K562 (cell line): ENCODE results near the gene TANGO6. TPM values are rescaled to one million over a fixed set of nuclear protein-coding genes. Genes with fewer than 3 reads are reported as not detected.

Experiments used
- CC2D1A ChIP-seq: fragments of 450-650 bp; IDR thresholded peaks from 2 replicates; pipeline ENCODE4 v1.6.1; 2017; ENCODE audit warnings: mild to moderate bottlenecking
- CREB3L1 ChIP-seq: fragments of 450-650 bp; IDR thresholded peaks from 2 replicates; pipeline ENCODE4 v1.6.1; 2014; ENCODE audit warnings: low read depth, mild to moderate bottlenecking, moderate library complexity, borderline replicate concordance
- MCM3 ChIP-seq: fragments of 450-650 bp; IDR thresholded peaks from 2 replicates; pipeline ENCODE4 v1.6.1; 2016
- PYGO2 ChIP-seq: fragments of 450-650 bp; IDR thresholded peaks from 2 replicates; pipeline ENCODE4 v1.6.1; 2016; ENCODE audit warnings: mild to moderate bottlenecking, missing genetic modification characterization, moderate library complexity, missing compliant biosample characterization
- THAP12 ChIP-seq: fragments of 250-450 bp; sonication (Bioruptor Pico); IDR thresholded peaks from 2 replicates; pipeline ENCODE4 v1.9.0; 2021; ENCODE audit warnings: mild to moderate bottlenecking, inconsistent platforms
- ZNF277 ChIP-seq: fragments of 250-450 bp; sonication (Bioruptor Pico); IDR thresholded peaks from 2 replicates; pipeline ENCODE4 v1.8.0; 2022; ENCODE audit warnings: inconsistent platforms, mild to moderate bottlenecking, moderate library complexity, borderline replicate concordance
- ZNF324 ChIP-seq: fragments of 250-450 bp; sonication (Bioruptor Pico); IDR thresholded peaks from 2 replicates; pipeline ENCODE4 v1.4.0; 2020; ENCODE audit warnings: mild to moderate bottlenecking
- ZNF347 ChIP-seq: fragments of 450-650 bp; formaldehyde crosslinking; IDR thresholded peaks from 2 replicates; pipeline ENCODE4 v1.4.0; 2020; ENCODE audit warnings: low read depth, mild to moderate bottlenecking, moderate library complexity
- ZNF655 ChIP-seq: fragments of 250-450 bp; sonication (Bioruptor Pico); IDR thresholded peaks from 2 replicates; pipeline ENCODE4 v1.5.0; 2021
- polyA plus RNA-seq, 8 experiments: library from polyadenylated mRNA; depleted of rRNA in 4 of 8; stranded (reverse) in 5 of 8; unstranded in 3 of 8; fragments of >200 nt; fragmentation: Nextera tagmentation in 2 of 8; fragmentation: Illumina TruSeq in 1 of 8; extraction: Ambion mirVana in 2 of 8; extraction: Trizol in 1 of 8; gene quantifications; 2 replicates each; pipeline versions ENCODE4 v1.2.1 to v1.2.3, GENCODE V29; 2011 to 2014; ENCODE audit warnings: inconsistent platforms in 1 of 8, missing spikeins in 1 of 8
- total RNA-seq, 7 experiments: library from RNA; depleted of rRNA in 6 of 7; stranded (reverse); fragments of >200 nt in 6 of 7; fragmentation: Illumina TruSeq in 2 of 7; extraction: Trizol in 2 of 7; gene quantifications; 2 replicates each; pipeline versions ENCODE4 v1.2.1 to v1.2.3, GENCODE V29; 2011 to 2021; ENCODE audit warnings: low replicate concordance in 1 of 7

Gene TANGO6
- total and polyA plus RNA-seq, 9 of the 15 experiments (the other 6 are each of a cell fraction or from before 2014, with no cell fraction given), result 1.6 to 15.2 (median 9.6) TPM

GRCh38 chr16:69132424-69133252 is 289.3 kb downstream of the TANGO6 start, which contains the start of the genes CHTF8 and UTP4 (continued):
- TF ChIP-seq THAP12 (peak; percentile 56), ZNF347 (CRISPR knock-in tag) (no peak), CREB3L1 (peak; percentile 60; the same call in 1 of the 2 replicates), CC2D1A (no peak), PYGO2 (tag) (no peak), ZNF655 (CRISPR knock-in tag) (no peak), ZNF324 (CRISPR knock-in tag) (no peak), ZNF277 (no peak), MCM3 (no peak)
